HT-29 (cell line): Measurements from ENCODE around the gene TBX10. TPM values are rescaled to one million over a fixed set of nuclear protein-coding genes. Genes with fewer than 3 reads are reported as not detected.
"Not testable (repeated sequence)": the region's sequence is repeated elsewhere in the genome, so short reads cannot be mapped to it uniquely, and the experiment has no call there.

Source experiments
- DNase-seq: peaks from one replicate; pipeline ENCODE4 v3.0.0-alpha.2; 2015; ENCODE audit warnings: low spot score
- total RNA-seq: library from RNA; depleted of rRNA; stranded (reverse); fragments of >200 nt; shearing (Covaris generic); gene quantifications from 2 replicates; pipeline ENCODE4 v1.2.3, GENCODE V29; 2014; rRNA removed

Gene TBX10
- 2.2 and 5.4 TPM in 2 replicates for total RNA-seq

GRCh38 chr11:67639438-67639859, at the start of gene TBX10:
TBX10 (minus strand) TSS chr11:67639763; CDS start chr11:67639472, 291 bp downstream.
- no peak for DNase-seq

DNA sequence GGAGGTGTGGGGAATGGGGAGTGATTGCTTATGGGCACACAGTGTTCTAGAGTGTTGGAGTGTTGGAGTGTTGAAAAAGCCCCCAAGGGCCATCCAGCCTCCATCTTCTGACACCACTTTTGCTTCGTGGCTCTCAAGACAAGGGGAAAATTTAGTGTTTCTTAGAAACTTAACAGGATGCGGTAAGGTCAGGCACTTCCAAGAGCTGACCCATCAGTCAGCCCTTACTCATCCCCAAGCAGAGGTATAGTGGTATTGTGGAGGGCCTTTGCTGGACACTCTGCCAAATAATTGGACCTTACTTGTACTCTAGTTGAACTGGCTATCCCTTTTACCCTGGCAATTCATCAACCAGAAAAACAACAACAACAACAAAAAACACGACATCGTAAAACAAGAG, 49.6 kb upstream of the TBX10 start:
- DNase-seq, result no peak

DNA sequence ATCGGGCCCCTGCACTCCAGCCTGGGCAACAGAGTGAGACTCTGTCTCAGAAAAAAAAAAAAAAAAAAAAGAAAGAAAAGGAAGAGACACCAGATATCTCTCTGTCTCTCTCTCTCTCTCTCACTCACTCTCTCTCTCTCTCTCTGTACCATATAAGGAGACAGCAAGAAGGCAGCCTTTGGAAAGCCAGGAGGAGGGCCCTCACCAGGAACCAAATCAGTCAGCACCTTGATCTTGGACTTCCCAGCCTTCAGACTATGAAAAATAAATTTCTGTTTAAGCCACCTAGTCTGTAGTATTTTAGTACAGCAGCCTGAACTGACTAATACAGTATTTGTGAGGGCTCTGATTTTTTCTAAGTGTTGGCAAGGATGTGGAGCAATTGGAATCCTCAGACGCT, 48.4 kb upstream of the TBX10 start:
- no peak for DNase-seq

- not testable (repeated sequence) for DNase-seq
These were observed 46.2 kb upstream of the TBX10 start for GRCh38 chr11:67685641-67686332.

DNA sequence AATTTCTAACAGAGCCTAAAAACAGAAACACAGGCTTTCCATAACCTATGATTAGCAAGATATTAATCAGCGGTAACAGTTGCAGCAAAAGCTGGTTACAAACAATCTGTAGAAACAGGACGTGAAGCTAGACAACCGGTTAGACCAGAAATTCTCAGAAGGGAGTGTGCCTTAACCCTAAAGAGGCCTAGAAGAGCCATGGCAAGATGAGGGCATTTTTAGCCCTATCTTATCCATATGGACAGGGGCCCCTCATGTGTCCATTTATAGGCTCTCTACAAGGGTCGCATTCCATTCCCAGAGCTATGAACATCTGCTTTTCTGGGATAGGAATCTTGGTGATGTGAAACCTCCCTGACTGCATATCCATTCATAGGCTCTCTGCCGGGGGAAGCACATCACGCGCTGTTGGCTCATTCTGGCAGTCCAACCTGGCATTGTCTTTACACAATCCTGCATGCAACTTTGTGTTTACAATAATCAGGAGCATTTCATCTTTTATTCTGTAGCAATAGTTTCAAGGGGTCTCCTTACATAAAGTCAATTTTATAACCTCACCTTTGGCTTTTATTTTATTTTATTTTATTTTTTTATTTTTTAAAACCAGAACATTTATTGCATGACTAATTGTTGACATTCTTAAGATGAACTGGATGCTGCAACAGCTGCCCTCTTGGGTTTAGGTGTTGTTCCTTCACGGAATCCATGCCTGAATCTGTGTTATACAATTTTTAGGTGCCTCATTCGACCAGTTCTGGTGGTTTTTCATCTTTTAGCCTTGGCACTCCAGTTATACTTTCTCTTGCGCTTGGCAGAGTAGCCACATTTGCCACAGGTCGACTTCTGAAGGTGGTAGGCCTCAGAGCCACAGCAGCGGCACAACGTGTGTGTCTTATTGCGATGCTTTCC, 42.8 kb upstream of the TBX10 start:
- DNase-seq, result peak; percentile 61

- DNase-seq, result no peak
These were observed 41.3 kb upstream of the TBX10 start for GRCh38 chr11:67680696-67681470.

DNA sequence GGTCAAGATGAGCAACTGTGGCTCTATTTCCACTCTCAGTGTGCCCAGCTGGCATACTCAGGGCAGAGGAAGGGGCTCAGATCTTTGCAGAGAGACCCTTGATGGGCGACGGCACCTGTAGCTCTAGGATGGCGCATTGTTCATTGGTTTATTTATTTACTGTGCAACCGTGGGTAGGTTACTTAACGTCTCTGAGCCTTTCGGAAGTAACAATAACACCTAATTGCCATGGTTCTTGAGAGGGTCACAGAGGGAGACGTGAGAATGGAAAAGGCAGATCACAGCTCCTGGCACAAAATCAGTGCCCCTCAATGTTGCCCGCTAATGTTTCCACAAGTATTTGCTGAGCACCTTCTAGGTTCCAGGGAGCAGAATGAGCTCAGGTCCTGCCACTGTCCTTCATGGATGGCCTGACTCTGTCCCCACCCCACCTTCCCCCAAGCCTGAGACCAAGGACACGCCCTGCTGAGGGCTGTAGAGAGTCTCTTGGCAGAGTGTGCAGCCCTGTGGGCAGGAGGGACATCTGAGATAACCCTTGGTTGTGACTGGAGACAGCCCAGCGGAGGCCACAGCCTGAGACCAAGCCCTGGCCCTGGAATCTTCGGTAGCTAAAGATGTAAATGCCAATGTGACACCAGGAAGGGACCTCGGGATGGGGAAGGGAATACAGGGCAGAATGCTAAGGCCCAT, 35.6 kb upstream of the TBX10 start:
- no peak for DNase-seq

DNA sequence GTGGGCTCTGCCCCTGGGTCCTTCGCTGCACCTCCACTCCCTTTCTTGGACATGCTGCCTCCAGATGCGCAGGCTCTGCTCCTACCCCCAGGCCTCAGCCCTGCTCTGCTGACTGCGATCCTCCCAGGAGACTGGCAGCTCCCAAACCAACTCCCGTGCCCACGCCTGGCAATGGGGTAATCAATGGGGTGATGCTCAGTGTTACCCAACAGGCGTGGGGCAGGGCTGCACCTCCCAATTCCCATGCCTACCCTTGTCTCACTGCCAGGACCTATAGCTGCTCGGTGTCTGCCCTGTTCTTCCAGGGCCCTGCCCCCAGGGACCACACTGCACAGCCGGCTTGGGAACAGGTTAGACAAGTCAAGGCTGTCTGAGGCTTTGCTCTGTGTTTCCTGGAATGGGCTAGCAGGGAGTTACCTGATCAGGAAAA, 34.9 kb upstream of the TBX10 start, which contains the start of gene ALDH3B2:
Gene ALDH3B2, minus strand, starts transcription at position 182 of the 430 bp plus-strand sequence. CDS start 7,688 bp downstream, outside the sequence.
- DNase-seq, result peak; percentile 94

- DNase-seq, result no peak
These were observed 34.3 kb upstream of the TBX10 start for GRCh38 chr11:67673902-67674301.

DNA sequence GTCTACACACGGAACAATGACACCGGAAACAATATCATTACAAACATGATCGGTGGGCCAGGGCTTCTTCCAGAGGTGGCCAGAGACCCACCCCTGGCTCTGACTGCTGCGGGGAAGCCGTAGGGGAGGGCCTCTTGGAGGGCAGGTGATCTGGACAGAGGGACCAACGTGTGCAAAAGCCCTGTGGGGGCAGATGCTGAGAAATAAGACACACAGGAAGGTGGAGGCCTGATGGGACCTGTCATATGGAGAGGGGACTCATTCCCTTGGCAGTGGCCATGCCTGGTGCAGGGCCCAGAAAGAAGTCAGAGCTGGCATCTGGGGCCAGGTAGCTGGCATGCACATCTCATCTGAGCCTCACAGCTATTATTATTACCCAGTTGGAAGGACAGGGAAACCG, 33.8 kb upstream of the TBX10 start:
- no peak for DNase-seq

DNA sequence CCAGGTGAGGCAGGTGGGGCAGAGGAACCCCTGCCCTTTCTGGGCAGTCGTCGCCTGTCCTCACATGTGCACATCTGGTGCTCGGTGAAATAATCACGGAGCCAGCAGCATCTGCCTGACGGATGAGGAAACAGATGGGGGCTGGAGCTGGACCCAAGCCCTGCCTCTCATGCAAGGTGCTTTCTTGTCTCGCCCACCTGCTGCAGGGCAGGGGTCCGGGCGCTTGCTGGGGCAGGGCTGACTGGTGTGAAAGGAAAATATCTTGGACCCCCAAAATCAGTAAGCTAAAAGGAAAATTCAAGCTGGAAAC, 31.6 kb upstream of the TBX10 start:
- DNase-seq, result no peak

DNA sequence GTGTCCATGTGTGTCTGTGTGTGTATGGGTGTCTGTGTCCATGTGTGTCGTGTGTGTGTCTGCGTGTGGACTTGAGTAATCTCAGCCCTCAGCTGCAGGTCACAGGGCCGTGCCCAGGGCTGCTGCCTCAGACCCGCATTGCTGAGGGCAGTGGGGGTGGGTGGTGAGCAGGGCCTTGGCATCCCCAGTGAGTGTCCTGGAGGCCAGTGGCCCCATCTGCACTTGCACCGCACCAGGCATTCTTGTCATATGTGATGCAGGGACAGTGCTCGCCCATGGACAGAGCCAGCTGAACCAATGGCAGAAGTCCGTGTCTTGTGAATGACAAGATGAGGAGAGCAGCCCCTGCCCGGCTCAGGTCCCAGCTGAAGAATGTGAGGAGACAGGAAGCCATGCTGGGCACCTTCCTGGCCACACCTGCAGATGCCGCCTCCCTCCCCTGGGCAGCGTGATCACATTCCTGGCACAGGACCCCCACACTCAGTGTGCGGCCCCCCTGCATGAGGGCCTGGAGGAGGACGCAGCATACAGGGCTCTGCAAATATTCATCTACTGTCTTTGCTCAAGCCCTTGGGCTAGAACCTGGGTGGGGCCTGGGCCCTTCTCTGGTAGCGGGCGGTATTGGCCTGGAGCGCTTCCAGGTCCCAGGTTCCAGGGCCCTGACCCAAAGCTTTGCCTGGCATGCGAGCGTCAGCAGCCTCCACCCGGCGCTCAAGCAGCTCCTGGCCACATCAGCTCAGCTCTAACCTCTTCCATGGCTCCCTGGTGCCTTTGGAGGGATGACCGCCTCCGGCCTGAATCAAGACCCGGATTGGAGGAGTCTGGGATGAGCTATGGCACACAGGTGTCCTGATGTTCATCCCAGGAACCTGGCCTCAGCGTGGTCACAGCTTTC, 31.0 kb upstream of the TBX10 start:
- no peak for DNase-seq

DNA sequence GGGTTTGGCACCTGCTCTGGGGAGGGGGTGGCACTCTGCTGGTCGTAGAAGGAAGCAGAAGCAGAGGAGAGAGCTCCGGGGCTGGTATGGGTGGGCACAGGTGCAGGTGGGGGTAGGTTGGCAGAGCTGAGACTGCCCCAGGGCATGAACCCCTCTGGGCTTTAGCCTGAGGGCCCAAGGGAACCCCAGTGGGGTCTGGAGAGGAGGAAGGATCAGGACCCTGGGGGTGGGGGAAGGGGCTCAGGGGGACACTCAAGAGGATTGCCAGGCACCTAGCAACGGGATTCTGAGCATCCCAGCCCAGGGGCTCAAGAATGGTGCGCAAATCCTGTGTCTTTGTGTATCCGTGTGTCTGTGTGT, 28.6 kb upstream of the TBX10 start:
- DNase-seq, result no peak

GRCh38 chr11:67667490-67668191, 28.1 kb upstream of the TBX10 start:
- DNase-seq, result no peak

DNA sequence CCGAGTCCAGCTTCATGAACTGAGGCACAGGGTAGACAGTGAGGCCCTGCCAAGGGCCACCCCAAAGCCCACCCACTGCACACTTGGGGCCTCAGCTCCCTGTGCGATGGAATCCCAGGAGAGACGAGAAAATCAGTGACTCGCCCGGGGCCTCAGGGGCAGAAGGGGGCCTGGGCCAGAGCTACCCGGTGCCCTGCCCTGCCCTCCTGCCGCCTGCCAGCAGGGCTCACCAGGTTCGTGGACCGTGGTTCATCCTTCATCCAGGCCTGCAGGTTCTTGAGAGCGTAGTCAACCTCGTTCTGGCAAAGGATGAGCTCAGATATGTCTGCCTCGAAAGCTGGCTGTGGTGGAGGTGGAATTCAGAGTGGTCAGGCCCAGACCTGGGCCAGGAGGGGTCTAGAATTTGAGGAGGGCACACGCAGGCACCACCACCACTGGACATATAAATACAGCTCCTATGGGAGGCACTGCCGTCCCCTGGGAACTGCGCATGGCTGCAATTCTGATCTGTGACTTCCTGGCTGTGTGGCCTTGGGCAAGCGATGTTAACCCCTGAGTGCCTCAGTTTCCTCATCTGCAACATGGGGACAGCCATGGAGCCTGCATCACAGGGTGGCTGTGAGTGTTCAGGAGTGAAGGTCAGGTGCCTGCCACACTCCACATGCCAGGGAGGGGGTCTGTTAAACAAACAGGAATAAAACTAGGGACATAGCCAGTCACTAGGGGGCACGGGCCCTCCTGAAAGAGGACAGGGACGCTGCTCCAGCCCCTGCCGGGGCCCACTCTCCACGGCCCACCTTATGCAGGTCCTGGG, 27.3 kb upstream of the TBX10 start:
- DNase-seq, result no peak

GRCh38 chr11:67666303-67666645, 26.7 kb upstream of the TBX10 start:
- no peak for DNase-seq

- DNase-seq, result peak; percentile 75
These were observed 26.2 kb upstream of the TBX10 start for GRCh38 chr11:67665541-67666302.
